ENCODE results near the gene RPTOR.

GRCh38 chr17:80877729-80878303, 333.2 kb downstream of the RPTOR start:
- TF ChIP-seq EZH2 (IDR thresholded peaks at IDR 0.05; ENCODE audit: low read length, missing control alignments) (no peak), CTCF (conservative IDR thresholded peaks at IDR 0.05 in 1 of 2, IDR thresholded peaks at IDR 0.05 in 1 of 2; ENCODE audit: low read depth in 1 of 2, low read length in 2 of 2) (no peak)
